Brain microvascular endothelial cell (primary cell): ENCODE results near the gene FASN.
"Not testable (repeated sequence)": the region's sequence is repeated elsewhere in the genome, so short reads cannot be mapped to it uniquely, and the experiment has no call there.

Experiments
- DNase-seq: peaks from one replicate; pipeline ENCODE4 v3.0.0-alpha.2; 2020
- H3K27ac ChIP-seq: fragments of 250-450 bp; sonication (Bioruptor Pico); 2 replicates; pipeline ENCODE4 v1.5.1; 2020; ENCODE audit warnings: mild to moderate bottlenecking, moderate library complexity
- H3K27me3 ChIP-seq: fragments of 250-450 bp; sonication (Bioruptor Pico); replicated peaks from 2 replicates; pipeline ENCODE4 v1.5.1; 2020; ENCODE audit warnings: mild to moderate bottlenecking
- H3K36me3 ChIP-seq: fragments of 250-450 bp; sonication (Bioruptor Pico); replicated peaks from 2 replicates; pipeline ENCODE4 v1.5.1; 2020; ENCODE audit warnings: mild to moderate bottlenecking
- H3K4me3 ChIP-seq: 2 replicates; pipeline ENCODE4 v1.5.1; 2011; ENCODE audit warnings: low read depth, mild to moderate bottlenecking, control low read depth, low read length, moderate library complexity
- in situ Hi-C: cut with HindIII; loops from 2 replicates; pipeline ENCODE4 v1.10.0; 2017; ENCODE audit warnings: low sequenced_read_pairs, low pct_ligation_motif_present
- TF ChIP-seq, protein P1 (sequence below): IDR thresholded peaks from 2 replicates; pipeline ENCODE4 v1.5.1; 2011; ENCODE audit warnings: low read depth, mild to moderate bottlenecking, moderate library complexity, low read length, control low read depth, inconsistent platforms; ENCODE audit errors: missing control alignments

The FASN gene

DNA sequence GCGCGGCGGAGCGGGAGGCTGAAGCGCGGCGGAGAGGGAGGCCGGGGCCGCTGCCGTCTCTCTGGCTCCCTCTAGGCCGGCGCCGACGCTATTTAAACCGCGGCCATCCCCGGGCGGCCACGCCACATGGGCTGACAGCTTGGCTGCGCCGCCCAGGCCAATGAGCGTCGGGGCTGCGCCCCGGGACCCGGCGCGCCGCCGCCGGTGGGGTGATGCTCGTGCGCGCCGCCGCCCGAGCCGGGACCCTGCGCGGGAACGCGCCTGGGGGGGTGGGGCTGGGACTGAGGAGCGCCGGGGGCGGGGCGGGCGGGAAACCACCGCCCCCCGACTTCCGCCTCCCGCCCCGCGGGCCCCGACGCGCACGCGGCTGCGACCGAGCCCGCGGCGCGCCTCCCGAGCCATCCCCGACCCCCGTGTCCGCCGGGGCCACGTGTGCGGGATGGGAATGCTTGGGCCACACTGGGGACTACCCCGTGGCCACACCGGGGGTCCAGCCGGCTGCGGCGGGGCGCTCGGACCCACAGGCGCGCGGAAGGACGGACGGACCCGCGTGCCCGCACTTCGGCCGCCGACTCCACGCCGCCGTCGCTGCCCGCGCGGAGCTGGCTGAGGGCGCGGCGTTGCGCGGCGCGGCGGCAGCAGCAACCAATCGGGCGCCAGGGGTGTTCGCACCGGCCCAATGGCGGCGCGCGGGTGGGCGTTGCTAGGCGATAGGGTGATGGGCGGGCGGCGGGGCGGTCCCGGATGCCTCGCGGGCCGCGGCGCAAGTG lies at the start of gene FASN:
TSS of gene FASN (minus strand) at position 68 of the 770 bp plus-strand sequence. CDS start 1,791 bp downstream, outside the sequence.
- peak; percentile 89 for DNase-seq
- in situ Hi-C loops = no loop called here
- peak within 1 kb of the TSS; percentile 81 for H3K4me3 ChIP-seq
- TF ChIP-seq, protein P1, sequence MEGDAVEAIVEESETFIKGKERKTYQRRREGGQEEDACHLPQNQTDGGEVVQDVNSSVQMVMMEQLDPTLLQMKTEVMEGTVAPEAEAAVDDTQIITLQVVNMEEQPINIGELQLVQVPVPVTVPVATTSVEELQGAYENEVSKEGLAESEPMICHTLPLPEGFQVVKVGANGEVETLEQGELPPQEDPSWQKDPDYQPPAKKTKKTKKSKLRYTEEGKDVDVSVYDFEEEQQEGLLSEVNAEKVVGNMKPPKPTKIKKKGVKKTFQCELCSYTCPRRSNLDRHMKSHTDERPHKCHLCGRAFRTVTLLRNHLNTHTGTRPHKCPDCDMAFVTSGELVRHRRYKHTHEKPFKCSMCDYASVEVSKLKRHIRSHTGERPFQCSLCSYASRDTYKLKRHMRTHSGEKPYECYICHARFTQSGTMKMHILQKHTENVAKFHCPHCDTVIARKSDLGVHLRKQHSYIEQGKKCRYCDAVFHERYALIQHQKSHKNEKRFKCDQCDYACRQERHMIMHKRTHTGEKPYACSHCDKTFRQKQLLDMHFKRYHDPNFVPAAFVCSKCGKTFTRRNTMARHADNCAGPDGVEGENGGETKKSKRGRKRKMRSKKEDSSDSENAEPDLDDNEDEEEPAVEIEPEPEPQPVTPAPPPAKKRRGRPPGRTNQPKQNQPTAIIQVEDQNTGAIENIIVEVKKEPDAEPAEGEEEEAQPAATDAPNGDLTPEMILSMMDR = peak; percentile 53
- no peaks in the 10 kb centered on the region for H3K27me3 ChIP-seq
- H3K36me3 ChIP-seq = peaks cover 28% of the 10 kb centered on the region
- peak within 1 kb of the TSS; percentile 92 for H3K27ac ChIP-seq

DNA sequence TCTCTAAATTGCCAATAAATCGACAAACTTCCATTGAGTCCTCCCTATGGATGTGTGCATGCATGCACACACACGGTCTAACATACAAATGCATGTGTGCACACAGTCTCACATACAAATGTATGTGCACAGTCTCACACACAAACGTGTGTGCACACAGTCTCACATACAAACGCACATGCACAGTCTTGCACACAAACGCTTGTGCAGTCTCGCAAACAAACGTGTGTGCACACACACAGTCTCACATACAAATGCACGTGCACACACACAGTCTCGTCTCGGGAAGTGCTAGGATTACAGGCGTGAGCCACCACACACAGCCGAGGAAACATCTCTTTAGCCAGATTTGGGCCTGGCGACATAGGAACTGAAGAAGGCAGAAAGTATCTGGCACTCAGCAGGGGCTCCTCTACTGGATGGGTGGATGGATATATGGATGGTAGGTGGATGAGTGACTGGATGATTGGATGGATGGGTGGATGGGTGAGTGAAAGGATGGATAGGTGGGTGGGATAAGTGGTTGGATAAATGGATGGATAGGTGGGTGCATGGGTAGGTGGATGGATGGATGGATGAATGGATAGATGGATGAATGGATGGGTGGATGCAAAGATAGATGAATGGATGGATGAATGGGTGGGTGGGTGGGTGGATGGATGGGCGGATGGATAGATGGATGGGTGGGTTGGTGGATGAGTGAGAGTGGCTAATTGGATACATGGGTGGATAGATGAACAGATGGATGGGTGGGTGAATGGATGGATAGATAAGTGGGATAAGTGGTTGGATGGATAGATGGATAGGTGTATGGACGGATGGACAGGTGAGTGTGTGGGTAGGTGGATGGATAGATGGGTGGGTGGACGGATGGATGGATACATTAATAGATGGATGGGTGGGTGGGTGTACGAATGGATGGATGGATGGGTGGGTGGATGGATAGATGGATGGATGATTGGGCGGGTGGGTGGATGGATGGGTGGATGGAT lies 48.9 kb upstream of the FASN start:
- in situ Hi-C loops = no loop called here
- DNase-seq = no peak
- Histone ChIP-seq H3K36me3 (no peaks in the 10 kb centered on the region), H3K4me3 (no peak overlapping the region), H3K27me3 (no peaks in the 10 kb centered on the region), H3K27ac (no peak overlapping the region)
- TF ChIP-seq, protein P1 = no peak

DNA sequence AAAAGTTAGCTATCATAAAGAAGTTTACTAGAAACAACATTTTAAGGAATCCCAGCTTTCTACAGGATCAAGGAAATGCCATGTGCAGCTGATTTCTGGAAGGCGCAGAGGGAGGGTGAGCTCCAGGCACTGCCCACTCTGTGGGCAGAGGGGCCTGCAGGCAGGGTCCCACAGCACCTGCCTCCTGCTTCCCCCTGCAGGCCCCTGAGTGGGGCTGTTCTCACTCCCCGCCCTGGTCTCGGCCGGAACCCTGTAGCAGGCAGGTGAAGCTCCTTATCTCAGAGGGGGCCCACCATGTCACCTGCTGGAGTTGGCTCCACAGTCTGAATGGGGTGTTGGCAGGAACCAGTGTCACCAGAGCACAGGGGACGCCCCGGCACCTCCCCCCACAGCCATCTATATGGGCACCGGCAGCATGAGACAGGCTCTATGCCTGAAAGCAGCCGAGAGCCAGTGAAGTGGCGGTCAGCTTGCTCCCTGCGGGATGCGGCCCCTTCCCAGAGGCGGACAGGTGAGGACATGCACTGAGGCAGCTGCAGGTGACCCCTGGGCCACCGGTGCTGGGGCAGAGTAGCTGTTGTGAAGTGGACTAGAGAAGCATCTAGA lies 47.6 kb upstream of the FASN start:
- Histone ChIP-seq H3K27me3 (no peaks in the 10 kb centered on the region), H3K36me3 (no peaks in the 10 kb centered on the region), H3K27ac (no peak overlapping the region), H3K4me3 (no peak overlapping the region)
- in situ Hi-C loops = no loop called here
- TF ChIP-seq, protein P1 = no peak
- DNase-seq = no peak

DNA sequence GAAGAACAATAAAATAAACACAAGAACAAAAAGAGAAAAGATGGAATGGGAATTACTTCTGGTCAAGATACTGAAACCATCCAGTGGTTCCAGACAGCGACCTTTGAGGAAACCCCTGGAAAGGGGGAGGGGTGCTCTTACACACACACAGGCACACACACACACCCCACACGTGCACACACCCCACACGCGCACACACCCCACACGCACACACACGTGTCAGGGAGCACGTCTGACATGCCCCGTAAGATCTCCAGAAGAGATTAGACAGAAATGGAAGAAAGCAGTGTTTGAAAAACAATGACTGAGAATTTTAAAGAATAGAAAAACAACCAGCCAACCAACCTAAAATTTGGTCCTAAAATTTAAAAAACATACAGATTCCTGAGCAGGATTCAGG lies 45.3 kb upstream of the FASN start:
- H3K4me3 ChIP-seq = no peak overlapping the region
- H3K27me3 ChIP-seq = no peaks in the 10 kb centered on the region
- no peak overlapping the region for H3K27ac ChIP-seq
- TF ChIP-seq, protein P1 = no peak
- no peaks in the 10 kb centered on the region for H3K36me3 ChIP-seq
- DNase-seq = no peak
- in situ Hi-C loops = no loop called here

DNA sequence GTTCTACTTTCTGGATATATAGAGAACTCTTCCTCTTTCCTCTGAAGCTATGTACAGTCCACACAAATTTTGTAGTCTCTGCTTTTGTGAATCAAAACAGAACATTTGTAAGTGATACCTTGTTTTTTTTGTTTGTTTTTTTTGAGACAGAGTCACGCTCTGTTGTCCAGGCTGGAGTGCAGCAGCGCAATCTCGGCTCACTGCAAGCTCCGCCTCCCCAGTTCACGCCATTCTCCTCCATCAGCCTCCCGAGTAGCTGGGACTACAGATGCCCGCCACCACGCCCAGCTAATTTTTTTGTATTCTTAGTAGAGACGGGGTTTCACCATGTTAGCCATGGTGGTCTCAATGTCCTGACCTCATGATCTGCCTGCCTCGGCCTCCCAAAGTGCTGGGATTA lies 41.9 kb upstream of the FASN start:
- H3K27ac ChIP-seq, H3K4me3 ChIP-seq, H3K27me3 ChIP-seq, DNase-seq, H3K36me3 ChIP-seq, in situ Hi-C loops: not testable (repeated sequence)

DNA sequence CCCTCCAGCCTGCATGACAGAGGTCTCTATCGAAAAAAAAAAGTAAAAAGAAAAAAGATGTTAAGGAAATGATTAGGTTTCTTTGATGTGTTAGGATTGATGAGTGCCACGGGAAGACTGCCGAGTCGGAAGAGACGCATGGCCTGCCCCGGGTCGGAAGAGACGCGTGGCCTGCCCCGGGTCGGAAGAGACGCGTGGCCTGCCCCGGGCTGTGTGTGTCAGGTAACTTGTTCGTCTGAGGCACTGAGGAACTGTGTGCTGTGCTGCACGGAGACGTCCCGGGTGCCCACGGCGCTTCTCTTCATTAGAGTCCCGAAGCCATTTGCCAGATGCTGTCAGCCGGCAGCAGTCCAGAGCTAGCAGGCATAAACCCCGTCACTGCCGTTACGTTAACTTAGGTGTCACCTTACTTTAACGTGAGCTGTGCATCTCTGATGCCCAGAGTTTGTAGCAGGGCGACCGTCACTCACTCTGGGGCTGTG lies 40.5 kb upstream of the FASN start:
- in situ Hi-C loops = no loop called here

More for the DNA sequence above, 40.5 kb upstream of the FASN start:
- no peaks in the 10 kb centered on the region for H3K27me3 ChIP-seq
- TF ChIP-seq, protein P1 = no peak
- H3K36me3 ChIP-seq = no peaks in the 10 kb centered on the region
- DNase-seq = no peak
- H3K4me3 ChIP-seq = no peak overlapping the region
- no peak overlapping the region for H3K27ac ChIP-seq
